Activated CD8-positive, alpha-beta memory T cell treated with anti-CD3 and anti-CD28 coated beads, Interleukin-2, amount 50 U/mL, for 1 hour (primary cell): ENCODE data around the gene MACF1.
A peak's percentile ranks its signal among the peaks of the same experiment; 100 is the strongest.

Source experiments
- DNase-seq: peaks from one replicate; pipeline ENCODE4 v3.0.0-alpha.2; 2020; ENCODE audit errors: extremely low read depth

The MACF1 gene

GRCh38 chr1:39392851-39393573, 188.5 kb downstream of the MACF1 start:
- no peak for DNase-seq

- DNase-seq: no peak
Observed at GRCh38 chr1:39393645-39394044, 189.2 kb downstream of the MACF1 start.

GRCh38 chr1:39394059-39394458, 189.6 kb downstream of the MACF1 start:
- no peak for DNase-seq

- DNase-seq: no peak
Observed at GRCh38 chr1:39394598-39394997, 190.1 kb downstream of the MACF1 start.

- no peak for DNase-seq
Observed at GRCh38 chr1:39395357-39395831, 190.9 kb downstream of the MACF1 start.

GRCh38 chr1:39396671-39397070, 192.2 kb downstream of the MACF1 start:
- no peak for DNase-seq

GRCh38 chr1:39397487-39397886, 193.0 kb downstream of the MACF1 start:
- DNase-seq: no peak

GRCh38 chr1:39398278-39399021, 194.0 kb downstream of the MACF1 start:
- DNase-seq: no peak

GRCh38 chr1:39401106-39401505, 196.6 kb downstream of the MACF1 start:
- DNase-seq: no peak

- no peak for DNase-seq
Observed at GRCh38 chr1:39404876-39405275, 200.4 kb downstream of the MACF1 start.

- DNase-seq: no peak
Observed at GRCh38 chr1:39405358-39405757, 200.9 kb downstream of the MACF1 start.

GRCh38 chr1:39406533-39407450, 202.3 kb downstream of the MACF1 start:
- no peak for DNase-seq

- no peak for DNase-seq
Observed at GRCh38 chr1:39407510-39407895, 203.0 kb downstream of the MACF1 start.

GRCh38 chr1:39407896-39408640, 203.6 kb downstream of the MACF1 start:
- DNase-seq: no peak

GRCh38 chr1:39408641-39409054, 204.2 kb downstream of the MACF1 start:
- peak; percentile 60 for DNase-seq

GRCh38 chr1:39409055-39409816, 204.7 kb downstream of the MACF1 start:
- no peak for DNase-seq

GRCh38 chr1:39410915-39411436, 206.5 kb downstream of the MACF1 start:
- DNase-seq: no peak

- DNase-seq: no peak
Observed at GRCh38 chr1:39411526-39412478, 207.3 kb downstream of the MACF1 start.

GRCh38 chr1:39412892-39413291, 208.4 kb downstream of the MACF1 start:
- DNase-seq: no peak
